ENCODE results near the gene WDR81.

DNA sequence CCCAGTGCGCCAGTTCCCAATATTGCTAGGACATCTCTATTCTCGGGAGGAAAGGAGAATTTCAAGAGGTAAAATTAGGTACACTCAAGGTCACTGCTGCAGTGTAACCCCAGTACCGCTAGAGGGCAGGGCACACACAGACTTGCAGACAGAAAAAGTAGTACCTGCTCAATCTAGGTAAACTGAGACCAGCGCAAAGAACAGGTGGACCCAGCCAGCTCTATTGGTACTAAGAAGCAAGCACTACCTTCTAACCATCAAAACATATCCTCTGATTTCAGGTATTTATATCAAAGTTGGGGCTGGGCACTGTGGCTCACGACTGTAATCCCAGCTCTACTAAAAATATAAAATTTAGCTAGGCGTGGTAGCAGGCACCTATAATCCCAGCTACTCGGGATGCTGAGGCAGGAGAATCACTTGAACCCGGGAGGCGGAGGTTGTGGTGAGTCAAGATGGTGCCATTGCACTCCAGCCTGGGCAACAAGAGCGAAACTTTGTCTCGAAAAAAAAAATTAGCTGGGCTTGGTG is 3.6 kb upstream of the WDR81 start:
- TF ChIP-seq, protein P1, sequence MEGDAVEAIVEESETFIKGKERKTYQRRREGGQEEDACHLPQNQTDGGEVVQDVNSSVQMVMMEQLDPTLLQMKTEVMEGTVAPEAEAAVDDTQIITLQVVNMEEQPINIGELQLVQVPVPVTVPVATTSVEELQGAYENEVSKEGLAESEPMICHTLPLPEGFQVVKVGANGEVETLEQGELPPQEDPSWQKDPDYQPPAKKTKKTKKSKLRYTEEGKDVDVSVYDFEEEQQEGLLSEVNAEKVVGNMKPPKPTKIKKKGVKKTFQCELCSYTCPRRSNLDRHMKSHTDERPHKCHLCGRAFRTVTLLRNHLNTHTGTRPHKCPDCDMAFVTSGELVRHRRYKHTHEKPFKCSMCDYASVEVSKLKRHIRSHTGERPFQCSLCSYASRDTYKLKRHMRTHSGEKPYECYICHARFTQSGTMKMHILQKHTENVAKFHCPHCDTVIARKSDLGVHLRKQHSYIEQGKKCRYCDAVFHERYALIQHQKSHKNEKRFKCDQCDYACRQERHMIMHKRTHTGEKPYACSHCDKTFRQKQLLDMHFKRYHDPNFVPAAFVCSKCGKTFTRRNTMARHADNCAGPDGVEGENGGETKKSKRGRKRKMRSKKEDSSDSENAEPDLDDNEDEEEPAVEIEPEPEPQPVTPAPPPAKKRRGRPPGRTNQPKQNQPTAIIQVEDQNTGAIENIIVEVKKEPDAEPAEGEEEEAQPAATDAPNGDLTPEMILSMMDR (IDR thresholded peaks at IDR 0.05 in 2 of 3, conservative IDR thresholded peaks at IDR 0.05 in 1 of 3; ENCODE audit: borderline replicate concordance in 1 of 3, insufficient read depth in 1 of 3, low read depth in 2 of 3, low read length in 2 of 3), result peak; percentile 72 to 99 (median 98)
- TF ChIP-seq POLR2AphosphoS5 (IDR thresholded peaks at IDR 0.05; ENCODE audit: low read depth, low read length) (no peak), CEBPB (IDR thresholded peaks at IDR 0.05; ENCODE audit: low read depth) (no peak), POLR2A (IDR thresholded peaks at IDR 0.05; ENCODE audit: borderline replicate concordance, extremely low read depth, insufficient read depth, insufficient read length) (no peak), EZH2 (IDR thresholded peaks at IDR 0.05) (no peak), RAD21 (IDR thresholded peaks at IDR 0.05; ENCODE audit: low read depth) (peak; percentile 94), YY1 (IDR thresholded peaks at IDR 0.05; ENCODE audit: extremely low read depth, insufficient replicate concordance, low read depth, low read length) (no peak), EZH2phosphoT487 (IDR thresholded peaks at IDR 0.05; ENCODE audit: borderline replicate concordance) (no peak)
- TF ChIP-seq, protein P2, sequence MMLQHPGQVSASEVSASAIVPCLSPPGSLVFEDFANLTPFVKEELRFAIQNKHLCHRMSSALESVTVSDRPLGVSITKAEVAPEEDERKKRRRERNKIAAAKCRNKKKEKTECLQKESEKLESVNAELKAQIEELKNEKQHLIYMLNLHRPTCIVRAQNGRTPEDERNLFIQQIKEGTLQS (IDR thresholded peaks at IDR 0.05), result no peak
- TF ChIP-seq, protein P3, sequence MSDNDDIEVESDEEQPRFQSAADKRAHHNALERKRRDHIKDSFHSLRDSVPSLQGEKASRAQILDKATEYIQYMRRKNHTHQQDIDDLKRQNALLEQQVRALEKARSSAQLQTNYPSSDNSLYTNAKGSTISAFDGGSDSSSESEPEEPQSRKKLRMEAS (IDR thresholded peaks at IDR 0.05), result no peak
